ENCODE results near the gene SH3TC2. TPM values are rescaled to one million over a fixed set of nuclear protein-coding genes. Genes with fewer than 3 reads are reported as not detected.

Gene SH3TC2
- total and polyA plus RNA-seq, 2 donors (not counting 1 experiment from before 2014, with no cell fraction given) = not detected

DNA sequence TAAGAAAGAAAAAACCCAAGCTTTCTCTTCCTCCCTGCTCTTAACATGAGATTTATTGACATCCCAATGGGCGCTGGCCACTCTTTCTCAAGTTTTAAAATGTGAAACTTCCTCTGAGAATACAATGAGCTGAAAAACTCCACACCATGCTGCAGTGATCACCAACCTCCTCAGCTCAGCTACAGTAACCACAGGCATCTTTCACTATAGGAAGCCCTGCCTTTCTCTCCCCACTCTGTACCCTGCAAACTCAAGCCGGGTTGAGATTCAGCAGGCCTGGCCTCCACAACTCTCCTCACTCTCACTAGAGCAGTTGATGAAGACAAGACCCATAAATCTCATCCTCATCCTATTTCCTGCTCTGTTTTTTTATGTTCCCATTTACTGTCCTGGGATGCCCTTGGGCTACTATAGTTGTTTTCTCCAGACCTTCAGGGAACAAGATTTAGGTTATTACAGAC, 48.3 kb downstream of the SH3TC2 start:
- no peak overlapping the region for H3K27ac ChIP-seq (ENCODE audit: low read length in 2 of 2)
- POLR2A ChIA-PET = no interaction called here
- H3K9me3 ChIP-seq (ENCODE audit: control extremely low read depth in 1 of 3, control insufficient read depth in 2 of 3, insufficient read depth in 1 of 3, low read length in 2 of 3) = no peaks in the 10 kb centered on the region
- WGBS (ENCODE audit: insufficient coverage) = 79% methylated on average over 2 of the region's 2 CpGs
- H3K27me3 Mint-ChIP-seq = peaks cover 20% of the 10 kb centered on the region
- no peaks in the 10 kb centered on the region for H3K9me3 Mint-ChIP-seq (ENCODE audit: insufficient read depth)
- ATAC-seq (ENCODE audit: low read depth) (no peak), DNase-seq (no peak)
- H2AFZ ChIP-seq (ENCODE audit: insufficient read depth, low read depth, low read length, poor library complexity, severe bottlenecking) = no peak overlapping the region
- no peak overlapping the region for H3K27ac Mint-ChIP-seq
- no peaks in the 10 kb centered on the region for H4K20me1 ChIP-seq (ENCODE audit: control insufficient read depth, insufficient read depth, low read length, poor library complexity, severe bottlenecking)
- no peak overlapping the region for H3K4me3 Mint-ChIP-seq
- H3K4me1 Mint-ChIP-seq = no peaks in the 10 kb centered on the region
- no peaks in the 10 kb centered on the region for H3K27me3 ChIP-seq (replicated peaks in 1 of 4; ENCODE audit: control extremely low read depth in 1 of 4, control insufficient read depth in 3 of 4, insufficient read depth in 4 of 4, low read length in 3 of 4)
- no peaks in the 10 kb centered on the region for H3K4me1 ChIP-seq (ENCODE audit: control insufficient read depth in 2 of 2, insufficient read depth in 2 of 2, low read length in 2 of 2)
- no peaks in the 10 kb centered on the region for H3K36me3 ChIP-seq (replicated peaks in 1 of 2; ENCODE audit: control extremely low read depth in 1 of 2, control insufficient read depth in 1 of 2, extremely low read depth in 1 of 2, insufficient read depth in 2 of 2, low read length in 1 of 2)
- H3K79me2 ChIP-seq (ENCODE audit: control insufficient read depth, insufficient read depth, low read length) = no peaks in the 10 kb centered on the region
- TF ChIP-seq EZH2 (IDR thresholded peaks at IDR 0.05; ENCODE audit: borderline replicate concordance, insufficient read depth, low read depth, low read length, poor library complexity, severe bottlenecking) = no peak
- TF ChIP-seq, protein P1, sequence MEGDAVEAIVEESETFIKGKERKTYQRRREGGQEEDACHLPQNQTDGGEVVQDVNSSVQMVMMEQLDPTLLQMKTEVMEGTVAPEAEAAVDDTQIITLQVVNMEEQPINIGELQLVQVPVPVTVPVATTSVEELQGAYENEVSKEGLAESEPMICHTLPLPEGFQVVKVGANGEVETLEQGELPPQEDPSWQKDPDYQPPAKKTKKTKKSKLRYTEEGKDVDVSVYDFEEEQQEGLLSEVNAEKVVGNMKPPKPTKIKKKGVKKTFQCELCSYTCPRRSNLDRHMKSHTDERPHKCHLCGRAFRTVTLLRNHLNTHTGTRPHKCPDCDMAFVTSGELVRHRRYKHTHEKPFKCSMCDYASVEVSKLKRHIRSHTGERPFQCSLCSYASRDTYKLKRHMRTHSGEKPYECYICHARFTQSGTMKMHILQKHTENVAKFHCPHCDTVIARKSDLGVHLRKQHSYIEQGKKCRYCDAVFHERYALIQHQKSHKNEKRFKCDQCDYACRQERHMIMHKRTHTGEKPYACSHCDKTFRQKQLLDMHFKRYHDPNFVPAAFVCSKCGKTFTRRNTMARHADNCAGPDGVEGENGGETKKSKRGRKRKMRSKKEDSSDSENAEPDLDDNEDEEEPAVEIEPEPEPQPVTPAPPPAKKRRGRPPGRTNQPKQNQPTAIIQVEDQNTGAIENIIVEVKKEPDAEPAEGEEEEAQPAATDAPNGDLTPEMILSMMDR (IDR thresholded peaks at IDR 0.05) = no peak
- H3K4me2 ChIP-seq (replicated peaks; ENCODE audit: low read depth, low read length, poor library complexity, severe bottlenecking) = no peak overlapping the region
- intact Hi-C loops (cut with micrococcal nuclease) = no loop called here
- no peak overlapping the region for H3K4me3 ChIP-seq (ENCODE audit: control extremely low read depth in 1 of 5, extremely low read depth in 1 of 5, insufficient read depth in 1 of 5, low read depth in 2 of 5, low read length in 4 of 5)
- H3K9ac ChIP-seq (ENCODE audit: low read length) = no peak overlapping the region
- CTCF ChIA-PET = no interaction called here

DNA sequence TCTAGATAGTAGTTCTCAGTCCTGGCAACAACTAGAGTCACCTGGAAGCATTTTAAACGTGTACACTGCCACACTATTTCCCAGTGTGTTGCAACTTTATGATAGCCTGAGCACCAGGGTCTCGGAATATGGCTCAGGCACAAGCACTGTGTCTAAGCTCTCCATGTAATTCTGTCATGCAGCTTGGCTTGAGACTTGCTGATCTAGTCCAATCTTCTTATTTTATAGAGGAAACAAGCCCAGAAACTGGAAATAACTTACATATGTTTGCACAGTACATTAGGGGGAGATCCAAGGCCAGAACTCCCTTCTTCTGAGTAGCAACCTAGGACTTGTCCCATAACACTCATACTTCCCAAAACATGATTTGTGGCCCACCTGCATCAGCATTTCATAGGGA, 49.1 kb downstream of the SH3TC2 start:
- Histone ChIP-seq H3K4me2 (replicated peaks; ENCODE audit: low read depth, low read length, poor library complexity, severe bottlenecking) (no peak overlapping the region), H3K27ac (ENCODE audit: low read length in 2 of 2) (no peak overlapping the region), H3K4me3 (ENCODE audit: control extremely low read depth in 1 of 5, extremely low read depth in 1 of 5, insufficient read depth in 1 of 5, low read depth in 2 of 5, low read length in 4 of 5) (no peak overlapping the region), H3K9ac (ENCODE audit: low read length) (no peak overlapping the region), H3K36me3 (replicated peaks in 1 of 2; ENCODE audit: control extremely low read depth in 1 of 2, control insufficient read depth in 1 of 2, extremely low read depth in 1 of 2, insufficient read depth in 2 of 2, low read length in 1 of 2) (no peaks in the 10 kb centered on the region), H2AFZ (ENCODE audit: insufficient read depth, low read depth, low read length, poor library complexity, severe bottlenecking) (no peak overlapping the region), H3K79me2 (ENCODE audit: control insufficient read depth, insufficient read depth, low read length) (no peaks in the 10 kb centered on the region), H3K9me3 (ENCODE audit: control extremely low read depth in 1 of 3, control insufficient read depth in 2 of 3, insufficient read depth in 1 of 3, low read length in 2 of 3) (no peaks in the 10 kb centered on the region), H3K27me3 (replicated peaks in 1 of 4; ENCODE audit: control extremely low read depth in 1 of 4, control insufficient read depth in 3 of 4, insufficient read depth in 4 of 4, low read length in 3 of 4) (no peaks in the 10 kb centered on the region), H4K20me1 (ENCODE audit: control insufficient read depth, insufficient read depth, low read length, poor library complexity, severe bottlenecking) (no peaks in the 10 kb centered on the region), H3K4me1 (ENCODE audit: control insufficient read depth in 2 of 2, insufficient read depth in 2 of 2, low read length in 2 of 2) (no peaks in the 10 kb centered on the region)
- DNase-seq (no peak), ATAC-seq (ENCODE audit: low read depth) (no peak)
- no peak for TF ChIP-seq EZH2 (IDR thresholded peaks at IDR 0.05; ENCODE audit: borderline replicate concordance, insufficient read depth, low read depth, low read length, poor library complexity, severe bottlenecking)
- TF ChIP-seq, protein P1 (IDR thresholded peaks at IDR 0.05) = no peak
- H3K27me3 Mint-ChIP-seq = peaks cover 12% of the 10 kb centered on the region
- intact Hi-C loops (cut with micrococcal nuclease) = no loop called here
- H3K9me3 Mint-ChIP-seq (ENCODE audit: insufficient read depth) = no peaks in the 10 kb centered on the region
- POLR2A ChIA-PET = no interaction called here
- CTCF ChIA-PET = no interaction called here
- WGBS (ENCODE audit: insufficient coverage) = 100% methylated on average over 1 of the region's 2 CpGs
- H3K4me1 Mint-ChIP-seq = no peaks in the 10 kb centered on the region
- no peak overlapping the region for H3K4me3 Mint-ChIP-seq
- no peak overlapping the region for H3K27ac Mint-ChIP-seq

Data from B cell (primary cell).